Type B pancreatic cell (in vitro differentiated cells): ENCODE results near the gene GRIN2A. TPM values are rescaled to one million over a fixed set of nuclear protein-coding genes. Genes with fewer than 3 reads are reported as not detected.

Experiments used
- DNase-seq: peaks from one replicate; pipeline ENCODE4 v3.0.0; 2021; ENCODE audit warnings: mixed read lengths; ENCODE audit not compliant: unreplicated experiment; ENCODE audit errors: extremely low spot score
- H3K27ac Mint-ChIP-seq: 2 replicates; pipeline ENCODE4 v1.8.0; 2021; ENCODE audit warnings: mild to moderate bottlenecking, mixed read lengths
- H3K27me3 Mint-ChIP-seq: 2 replicates; pipeline ENCODE4 v1.8.0; 2021; ENCODE audit warnings: mixed read lengths
- H3K36me3 Mint-ChIP-seq: 2 replicates; pipeline ENCODE4 v1.8.0; 2021; ENCODE audit warnings: mixed read lengths
- H3K4me1 Mint-ChIP-seq: one replicate; pipeline ENCODE4 v1.8.0; 2021; ENCODE audit warnings: mixed read lengths; ENCODE audit not compliant: unreplicated experiment
- H3K4me3 Mint-ChIP-seq: 2 replicates; pipeline ENCODE4 v1.8.0; 2021; ENCODE audit warnings: mild to moderate bottlenecking, mixed read lengths
- H3K9me3 Mint-ChIP-seq: 2 replicates; pipeline ENCODE4 v1.8.0; 2021; ENCODE audit warnings: mixed read lengths
- total RNA-seq: library from RNA; stranded (reverse); gene quantifications from 2 replicates; pipeline ENCODE4 v1.2.1, GENCODE V29; 2021; ENCODE audit warnings: low replicate concordance
- TF ChIP-seq, protein P1 (sequence below): fragments of 200-600 bp; sonication (generic); conservative IDR thresholded peaks from 2 replicates; pipeline ENCODE4 v1.5.0; 2021; ENCODE audit warnings: antibody characterized with exemption, mild to moderate bottlenecking

The GRIN2A gene
- total RNA-seq, 1 donor from 2014 or later = 7.1 TPM

GRCh38 chr16:9874219-9874618 is 308.0 kb downstream of the GRIN2A start:
- Mint-ChIP-seq H3K4me1 (no peaks in the 10 kb centered on the region), H3K27me3 (peaks cover 10% of the 10 kb centered on the region), H3K36me3 (no peaks in the 10 kb centered on the region), H3K27ac (no peak overlapping the region), H3K9me3 (no peaks in the 10 kb centered on the region), H3K4me3 (no peak overlapping the region)
- DNase-seq = no peak
- TF ChIP-seq, protein P1, sequence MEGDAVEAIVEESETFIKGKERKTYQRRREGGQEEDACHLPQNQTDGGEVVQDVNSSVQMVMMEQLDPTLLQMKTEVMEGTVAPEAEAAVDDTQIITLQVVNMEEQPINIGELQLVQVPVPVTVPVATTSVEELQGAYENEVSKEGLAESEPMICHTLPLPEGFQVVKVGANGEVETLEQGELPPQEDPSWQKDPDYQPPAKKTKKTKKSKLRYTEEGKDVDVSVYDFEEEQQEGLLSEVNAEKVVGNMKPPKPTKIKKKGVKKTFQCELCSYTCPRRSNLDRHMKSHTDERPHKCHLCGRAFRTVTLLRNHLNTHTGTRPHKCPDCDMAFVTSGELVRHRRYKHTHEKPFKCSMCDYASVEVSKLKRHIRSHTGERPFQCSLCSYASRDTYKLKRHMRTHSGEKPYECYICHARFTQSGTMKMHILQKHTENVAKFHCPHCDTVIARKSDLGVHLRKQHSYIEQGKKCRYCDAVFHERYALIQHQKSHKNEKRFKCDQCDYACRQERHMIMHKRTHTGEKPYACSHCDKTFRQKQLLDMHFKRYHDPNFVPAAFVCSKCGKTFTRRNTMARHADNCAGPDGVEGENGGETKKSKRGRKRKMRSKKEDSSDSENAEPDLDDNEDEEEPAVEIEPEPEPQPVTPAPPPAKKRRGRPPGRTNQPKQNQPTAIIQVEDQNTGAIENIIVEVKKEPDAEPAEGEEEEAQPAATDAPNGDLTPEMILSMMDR = no peak

GRCh38 chr16:9870962-9871361 is 311.3 kb downstream of the GRIN2A start:
- Mint-ChIP-seq H3K27ac (no peak overlapping the region), H3K4me1 (no peaks in the 10 kb centered on the region)
- TF ChIP-seq, protein P1 = no peak

DNA sequence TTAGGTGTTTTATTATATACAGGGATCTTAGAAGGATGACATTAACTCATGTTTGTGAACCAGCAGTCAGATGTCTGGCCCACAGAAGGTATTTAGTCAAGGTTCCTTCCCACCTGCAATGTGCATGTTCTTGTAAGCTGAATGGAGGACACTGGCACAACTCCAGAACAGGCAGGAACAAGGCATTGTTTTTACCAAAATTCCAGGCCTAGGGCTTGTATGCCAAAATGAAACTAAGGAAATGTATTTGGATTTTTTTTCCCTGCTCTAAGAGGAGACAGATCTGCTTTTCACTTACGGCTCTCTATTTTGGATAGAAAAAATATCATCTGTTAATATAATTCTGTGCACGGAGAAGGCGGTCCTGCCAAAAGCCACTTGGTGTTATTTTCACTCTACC is 312.5 kb downstream of the GRIN2A start:
- Mint-ChIP-seq H3K27ac (no peak overlapping the region), H3K4me3 (no peak overlapping the region), H3K4me1 (no peaks in the 10 kb centered on the region), H3K9me3 (no peaks in the 10 kb centered on the region), H3K36me3 (no peaks in the 10 kb centered on the region), H3K27me3 (peaks cover 10% of the 10 kb centered on the region)
- TF ChIP-seq, protein P1 = no peak
- no peak for DNase-seq

More at GRCh38 chr16:9870962-9871361, 311.3 kb downstream of the GRIN2A start:
- no peaks in the 10 kb centered on the region for H3K9me3 Mint-ChIP-seq
- H3K4me3 Mint-ChIP-seq = no peak overlapping the region
- no peaks in the 10 kb centered on the region for H3K36me3 Mint-ChIP-seq
- no peak for DNase-seq
- H3K27me3 Mint-ChIP-seq = peaks cover 10% of the 10 kb centered on the region

GRCh38 chr16:9868606-9869149 is 313.6 kb downstream of the GRIN2A start:
- H3K27ac Mint-ChIP-seq = no peak overlapping the region
- TF ChIP-seq, protein P1 = no peak
- H3K9me3 Mint-ChIP-seq = no peaks in the 10 kb centered on the region
- H3K36me3 Mint-ChIP-seq = no peaks in the 10 kb centered on the region
- H3K4me1 Mint-ChIP-seq = no peaks in the 10 kb centered on the region
- H3K27me3 Mint-ChIP-seq = peaks cover 7% of the 10 kb centered on the region
- H3K4me3 Mint-ChIP-seq = no peak overlapping the region
- no peak for DNase-seq

- Mint-ChIP-seq H3K36me3 (no peaks in the 10 kb centered on the region), H3K4me3 (no peak overlapping the region), H3K27me3 (no peaks in the 10 kb centered on the region), H3K4me1 (no peaks in the 10 kb centered on the region), H3K27ac (no peak overlapping the region), H3K9me3 (no peaks in the 10 kb centered on the region)
- TF ChIP-seq, protein P1 = no peak
- DNase-seq = no peak
These were observed 315.1 kb downstream of the GRIN2A start for GRCh38 chr16:9867176-9867575.

DNA sequence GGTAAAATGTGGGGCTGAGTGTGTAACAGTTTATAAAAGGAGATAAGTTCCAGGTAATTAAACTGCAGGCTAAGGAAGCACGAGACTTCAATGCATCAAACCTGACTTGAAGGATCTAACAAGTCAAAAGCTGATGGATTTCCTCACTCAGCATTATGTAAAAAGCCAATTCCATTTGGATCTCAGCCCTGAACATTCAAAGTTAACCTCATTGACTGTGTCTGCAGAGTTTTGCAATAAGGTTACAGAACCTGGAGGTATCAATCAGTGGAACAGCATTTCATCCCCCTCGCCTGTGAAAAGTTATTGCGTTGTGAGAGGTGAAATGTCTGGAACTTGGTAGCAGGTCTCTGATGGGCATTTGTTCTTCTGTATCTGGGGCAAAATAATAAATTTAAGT is 317.8 kb downstream of the GRIN2A start:
- no peaks in the 10 kb centered on the region for H3K36me3 Mint-ChIP-seq
- H3K27me3 Mint-ChIP-seq = peaks cover 3% of the 10 kb centered on the region
- H3K9me3 Mint-ChIP-seq = no peaks in the 10 kb centered on the region
- no peak overlapping the region for H3K27ac Mint-ChIP-seq
- no peak overlapping the region for H3K4me3 Mint-ChIP-seq
- H3K4me1 Mint-ChIP-seq = peaks cover 5% of the 10 kb centered on the region
- TF ChIP-seq, protein P1 = no peak
- DNase-seq = no peak
